Inflammatory macrophage treated with lipopolysaccharide for 4 hours (primary cell): ENCODE results near the gene LCE2D.
"Not testable (repeated sequence)": the region's sequence is repeated elsewhere in the genome, so short reads cannot be mapped to it uniquely, and the experiment has no call there.

ENCODE experiments used
- DNase-seq: peaks from one replicate; pipeline ENCODE4 v3.0.0-alpha.2; 2020

Gene LCE2D

GRCh38 chr1:152663098-152663497, at the start of gene LCE2D:
Gene LCE2D, plus strand, starts transcription at chr1:152663380. Its CDS starts 726 bp downstream, at chr1:152664106.
- no peak for DNase-seq

GRCh38 chr1:152613511-152613910, 49.7 kb upstream of the LCE2D start, which contains the start of gene LCE3B:
Gene LCE3B, plus strand, starts transcription at chr1:152613811. Its CDS starts 0 bp downstream, at chr1:152613811.
- DNase-seq: no peak

- no peak for DNase-seq
Observed at GRCh38 chr1:152621993-152622392, 41.2 kb upstream of the LCE2D start.

GRCh38 chr1:152622803-152623202, 40.4 kb upstream of the LCE2D start, which contains the start of gene LCE3A:
Gene LCE3A, minus strand, starts transcription at chr1:152623103. Its CDS starts 0 bp downstream, at chr1:152623103.
- no peak for DNase-seq

- DNase-seq: no peak
Observed at GRCh38 chr1:152623203-152623844, 39.9 kb upstream of the LCE2D start.

- no peak for DNase-seq
Observed at GRCh38 chr1:152626744-152627143, 36.4 kb upstream of the LCE2D start.

- DNase-seq: no peak
Observed at GRCh38 chr1:152630596-152630995, 32.6 kb upstream of the LCE2D start.

GRCh38 chr1:152640351-152640750, 22.8 kb upstream of the LCE2D start:
- no peak for DNase-seq

- no peak for DNase-seq
Observed at GRCh38 chr1:152643945-152644344, 19.2 kb upstream of the LCE2D start.

- no peak for DNase-seq
Observed at GRCh38 chr1:152645146-152645545, 18.0 kb upstream of the LCE2D start.

GRCh38 chr1:152646656-152647055, 16.5 kb upstream of the LCE2D start:
- DNase-seq: no peak

- peak; percentile 55 for DNase-seq
Observed at GRCh38 chr1:152654110-152654509, 9.1 kb upstream of the LCE2D start.

- no peak for DNase-seq
Observed at GRCh38 chr1:152656459-152656858, 6.7 kb upstream of the LCE2D start.

GRCh38 chr1:152657677-152658076, 5.5 kb upstream of the LCE2D start:
- no peak for DNase-seq

- DNase-seq: no peak
Observed at GRCh38 chr1:152658649-152659048, 4.5 kb upstream of the LCE2D start.

- DNase-seq: not testable (repeated sequence)
Observed at GRCh38 chr1:152666171-152666570, 3.0 kb downstream of the LCE2D start.

GRCh38 chr1:152667648-152668047, 4.5 kb downstream of the LCE2D start:
- no peak for DNase-seq

GRCh38 chr1:152673016-152673415, 9.8 kb downstream of the LCE2D start:
- DNase-seq: no peak

- DNase-seq: not testable (repeated sequence)
Observed at GRCh38 chr1:152674983-152675382, 11.8 kb downstream of the LCE2D start, which contains the start of gene LCE2C. Gene LCE2C, plus strand, starts transcription at chr1:152675279. Its CDS starts 737 bp downstream, at chr1:152676016.

- no peak for DNase-seq
Observed at GRCh38 chr1:152679459-152679858, 16.3 kb downstream of the LCE2D start.

- no peak for DNase-seq
Observed at GRCh38 chr1:152681616-152682015, 18.4 kb downstream of the LCE2D start.

- peak; percentile 1 for DNase-seq
Observed at GRCh38 chr1:152683846-152684245, 20.7 kb downstream of the LCE2D start.

- DNase-seq: not testable (repeated sequence)
Observed at GRCh38 chr1:152685823-152686222, 22.6 kb downstream of the LCE2D start, which contains the start of gene LCE2B. Gene LCE2B, plus strand, starts transcription at chr1:152686123. Its CDS starts 721 bp downstream, at chr1:152686844.

GRCh38 chr1:152697701-152698600, 34.8 kb downstream of the LCE2D start, which contains the start of gene LCE2A:
Gene LCE2A, plus strand, starts transcription at chr1:152698345. Its CDS starts 557 bp downstream, at chr1:152698902.
- DNase-seq: no peak
